GM12873 (cell line): ENCODE results near the gene TULP4.

ENCODE experiments used
- TF ChIP-seq, protein P1 (sequence below): IDR thresholded peaks from 2 replicates; pipeline ENCODE4 v1.5.1; 2012; ENCODE audit warnings: low read depth, mild to moderate bottlenecking, moderate library complexity, low read length, control low read depth; ENCODE audit not compliant: insufficient read depth; ENCODE audit errors: missing control alignments

Gene TULP4

GRCh38 chr6:158370805-158371204 is 58.5 kb downstream of the TULP4 start:
- TF ChIP-seq, protein P1, sequence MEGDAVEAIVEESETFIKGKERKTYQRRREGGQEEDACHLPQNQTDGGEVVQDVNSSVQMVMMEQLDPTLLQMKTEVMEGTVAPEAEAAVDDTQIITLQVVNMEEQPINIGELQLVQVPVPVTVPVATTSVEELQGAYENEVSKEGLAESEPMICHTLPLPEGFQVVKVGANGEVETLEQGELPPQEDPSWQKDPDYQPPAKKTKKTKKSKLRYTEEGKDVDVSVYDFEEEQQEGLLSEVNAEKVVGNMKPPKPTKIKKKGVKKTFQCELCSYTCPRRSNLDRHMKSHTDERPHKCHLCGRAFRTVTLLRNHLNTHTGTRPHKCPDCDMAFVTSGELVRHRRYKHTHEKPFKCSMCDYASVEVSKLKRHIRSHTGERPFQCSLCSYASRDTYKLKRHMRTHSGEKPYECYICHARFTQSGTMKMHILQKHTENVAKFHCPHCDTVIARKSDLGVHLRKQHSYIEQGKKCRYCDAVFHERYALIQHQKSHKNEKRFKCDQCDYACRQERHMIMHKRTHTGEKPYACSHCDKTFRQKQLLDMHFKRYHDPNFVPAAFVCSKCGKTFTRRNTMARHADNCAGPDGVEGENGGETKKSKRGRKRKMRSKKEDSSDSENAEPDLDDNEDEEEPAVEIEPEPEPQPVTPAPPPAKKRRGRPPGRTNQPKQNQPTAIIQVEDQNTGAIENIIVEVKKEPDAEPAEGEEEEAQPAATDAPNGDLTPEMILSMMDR = no peak

DNA sequence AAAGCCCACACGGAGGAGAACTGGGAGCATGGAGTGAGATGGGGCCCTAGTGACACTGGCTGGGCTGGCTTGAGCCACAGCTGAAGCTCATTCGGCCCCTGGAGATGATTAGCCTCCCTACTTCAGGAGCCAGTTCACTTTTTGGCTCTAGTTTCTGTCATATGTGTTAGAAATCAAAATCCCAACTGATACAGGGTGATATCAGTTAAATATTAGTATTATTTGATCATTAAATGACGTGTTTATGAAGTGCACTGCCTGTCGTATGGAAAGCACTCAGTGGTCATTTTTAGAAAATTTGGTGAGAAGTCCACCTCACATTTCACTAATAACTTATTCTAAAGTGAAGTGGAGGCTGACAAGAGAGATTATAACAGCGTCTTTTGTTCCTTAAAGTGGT is 59.0 kb downstream of the TULP4 start:
- TF ChIP-seq, protein P1 = no peak

DNA sequence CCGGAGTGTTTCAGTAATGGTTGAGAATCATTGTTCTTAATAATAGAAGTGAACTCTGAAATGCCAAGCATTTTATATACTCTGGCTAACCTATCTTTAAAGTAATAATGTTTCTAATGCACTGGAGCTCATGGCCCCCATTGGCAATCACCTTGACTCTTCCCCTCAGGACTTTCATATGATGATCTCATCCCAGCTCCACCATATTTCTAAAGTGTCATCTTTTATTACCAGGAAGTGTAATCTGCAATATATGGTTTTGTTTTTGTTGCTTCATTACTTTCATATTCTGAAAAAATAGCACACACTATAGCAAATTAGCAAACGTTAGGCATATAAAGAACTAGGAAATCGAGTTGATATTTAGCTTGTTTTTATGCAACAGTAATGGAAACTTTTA is 60.3 kb downstream of the TULP4 start:
- TF ChIP-seq, protein P1 = no peak

DNA sequence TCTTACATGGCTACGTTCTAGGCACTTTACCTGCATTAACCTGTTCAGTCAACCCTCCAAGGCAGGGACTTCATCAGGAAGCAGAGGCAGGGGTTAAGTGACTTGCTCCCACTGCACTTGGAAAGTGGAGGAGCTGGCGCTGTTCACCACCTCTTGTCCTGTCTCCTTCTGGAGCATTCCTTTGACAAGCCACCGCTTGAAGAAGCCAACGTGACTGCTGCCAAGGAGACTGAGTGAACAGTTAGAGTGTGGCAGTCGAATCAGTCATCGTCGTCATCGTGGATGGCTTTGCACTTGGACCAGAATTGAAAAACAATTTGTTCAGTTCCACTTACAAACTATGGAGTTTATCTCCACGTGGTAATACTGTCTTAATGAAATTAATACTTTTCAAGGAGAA is 60.9 kb downstream of the TULP4 start:
- TF ChIP-seq, protein P1 = no peak

GRCh38 chr6:158374020-158374419 is 61.8 kb downstream of the TULP4 start:
- TF ChIP-seq, protein P1 = no peak

DNA sequence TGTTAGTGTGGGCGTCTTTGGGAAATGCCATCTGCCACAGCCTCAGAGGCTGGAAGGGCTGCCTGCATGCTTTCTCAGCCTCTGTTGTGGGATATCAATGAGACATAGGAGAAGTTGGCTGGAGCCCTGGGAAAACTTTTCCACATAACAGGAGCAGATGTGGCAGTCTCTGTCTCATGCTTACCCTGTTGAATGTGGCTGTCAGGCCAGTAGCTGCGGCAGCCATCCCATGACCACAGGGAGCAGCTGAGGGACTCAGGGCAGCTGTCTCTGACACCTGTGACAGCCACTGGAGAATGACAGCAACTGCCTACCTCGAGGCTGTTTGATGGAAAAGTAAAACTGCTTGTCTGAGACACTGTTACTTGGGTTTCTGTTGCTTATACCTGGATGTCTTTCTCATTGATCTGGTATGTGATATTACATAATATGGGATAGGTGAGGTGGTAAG is 64.4 kb downstream of the TULP4 start:
- TF ChIP-seq, protein P1 = no peak

GRCh38 chr6:158377860-158378259 is 65.6 kb downstream of the TULP4 start:
- TF ChIP-seq, protein P1 = no peak
